Astrocyte (in vitro differentiated cells and primary cell): ENCODE results near the gene PRSS36. TPM values are rescaled to one million over a fixed set of nuclear protein-coding genes. Genes with fewer than 3 reads are reported as not detected.

ENCODE experiments used
- DNase-seq: peaks from one replicate; pipeline ENCODE4 v3.0.0-alpha.2; 2010; ENCODE audit warnings: low read depth
- FAIRE-seq: peaks from 2 replicates; lab custom pipeline; 2011; peaks lifted over from hg19 to GRCh38; lab: Jason Lieb, UNC
- H2AFZ ChIP-seq: 2 replicates; pipeline ENCODE4 v1.6.0; 2012; ENCODE audit warnings: low read depth, low read length, inconsistent platforms
- H3K27ac ChIP-seq: 2 replicates; pipeline ENCODE4 v1.5.1; 2011; ENCODE audit warnings: low read depth, low read length, inconsistent platforms
- H3K27me3 ChIP-seq: 2 replicates; pipeline ENCODE4 v1.6.0; 2011; ENCODE audit warnings: low read length, inconsistent platforms; ENCODE audit not compliant: insufficient read depth
- H3K36me3 ChIP-seq: 2 replicates; pipeline ENCODE4 v1.5.1; 2011; ENCODE audit warnings: low read length, inconsistent platforms; ENCODE audit not compliant: insufficient read depth
- H3K4me1 ChIP-seq: 2 replicates; pipeline ENCODE4 v1.5.1; 2011; ENCODE audit warnings: low read length, inconsistent platforms; ENCODE audit not compliant: insufficient read depth
- H3K4me2 ChIP-seq: 2 replicates; pipeline ENCODE4 v1.6.0; 2012; ENCODE audit warnings: low read length, inconsistent platforms
- H3K4me3 ChIP-seq: 2 replicates; pipeline ENCODE4 v1.5.1; 2011; ENCODE audit warnings: low read depth, mild to moderate bottlenecking, low read length, inconsistent platforms; ENCODE audit not compliant: insufficient read depth
- H3K79me2 ChIP-seq: 2 replicates; pipeline ENCODE4 v1.6.0; 2012; ENCODE audit warnings: mild to moderate bottlenecking, low read length, inconsistent platforms; ENCODE audit not compliant: insufficient read depth
- H3K9ac ChIP-seq: 2 replicates; pipeline ENCODE4 v1.6.0; 2012; ENCODE audit warnings: mild to moderate bottlenecking, low read length, inconsistent platforms
- H3K9me3 ChIP-seq: 2 replicates; pipeline ENCODE4 v1.5.1; 2012; ENCODE audit warnings: low read depth, mild to moderate bottlenecking, low read length, inconsistent platforms; ENCODE audit not compliant: insufficient read depth
- H4K20me1 ChIP-seq: 2 replicates; pipeline ENCODE4 v1.6.0; 2012; ENCODE audit warnings: low read length, inconsistent platforms; ENCODE audit not compliant: insufficient read depth
- H3K27ac Mint-ChIP-seq: one replicate; pipeline ENCODE4 v1.8.0; 2021; ENCODE audit warnings: mild to moderate bottlenecking, mixed read lengths; ENCODE audit not compliant: unreplicated experiment
- H3K27me3 Mint-ChIP-seq: one replicate; pipeline ENCODE4 v1.8.0; 2021; ENCODE audit warnings: low read depth, mixed read lengths; ENCODE audit not compliant: unreplicated experiment
- H3K36me3 Mint-ChIP-seq: one replicate; pipeline ENCODE4 v1.8.0; 2021; ENCODE audit warnings: low read depth, mixed read lengths; ENCODE audit not compliant: unreplicated experiment
- H3K4me1 Mint-ChIP-seq: one replicate; pipeline ENCODE4 v1.8.0; 2021; ENCODE audit warnings: low read depth, mixed read lengths; ENCODE audit not compliant: unreplicated experiment
- H3K4me3 Mint-ChIP-seq: one replicate; pipeline ENCODE4 v1.8.0; 2021; ENCODE audit warnings: mild to moderate bottlenecking, moderate library complexity, mixed read lengths; ENCODE audit not compliant: unreplicated experiment
- H3K9me3 Mint-ChIP-seq: one replicate; pipeline ENCODE4 v1.8.0; 2021; ENCODE audit warnings: mild to moderate bottlenecking, mixed read lengths; ENCODE audit not compliant: unreplicated experiment
- CTCF ChIP-seq: IDR thresholded peaks from 2 replicates; pipeline ENCODE4 v1.5.1; 2011; ENCODE audit warnings: low read depth, mild to moderate bottlenecking, inconsistent platforms, low read length, moderate library complexity; ENCODE audit not compliant: insufficient read depth
- EZH2 ChIP-seq: IDR thresholded peaks from 2 replicates; pipeline ENCODE4 v1.6.1; 2012; ENCODE audit warnings: mild to moderate bottlenecking, low read length, inconsistent platforms; ENCODE audit not compliant: insufficient read depth
- total RNA-seq: library from RNA; stranded (reverse); gene quantifications from 2 replicates; pipeline ENCODE4 v1.2.1, GENCODE V29; 2021

Gene PRSS36
- total RNA-seq, 1 donor from 2014 or later = 0.41 TPM

DNA sequence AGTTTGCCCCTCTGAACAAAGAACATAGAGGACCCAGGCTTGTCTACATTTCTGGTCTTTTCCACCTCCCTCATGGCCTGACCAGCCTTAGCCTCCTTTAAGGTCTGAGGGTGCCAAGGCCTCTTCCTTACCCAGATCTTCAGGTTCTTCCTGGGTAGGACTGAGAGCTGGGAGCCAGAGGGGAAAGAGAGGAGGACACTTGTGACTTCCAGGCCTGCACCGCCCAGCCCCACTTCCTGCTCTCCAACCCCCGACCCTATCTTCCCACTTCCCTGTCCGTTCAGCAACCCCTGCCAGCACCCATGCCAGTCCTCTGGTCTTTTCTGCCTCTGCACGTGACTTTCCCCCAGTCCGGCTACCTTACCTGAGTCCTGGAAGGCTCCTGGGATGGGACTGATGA, 534 bp downstream of the PRSS36 start:
- Histone ChIP-seq H3K27ac (no peak overlapping the region), H3K4me3 (no peak overlapping the region), H3K36me3 (no peaks in the 10 kb centered on the region), H3K9me3 (no peaks in the 10 kb centered on the region), H2AFZ (no peak overlapping the region), H3K4me2 (no peak overlapping the region), H3K79me2 (no peaks in the 10 kb centered on the region), H3K4me1 (no peaks in the 10 kb centered on the region), H4K20me1 (no peaks in the 10 kb centered on the region), H3K9ac (no peak overlapping the region), H3K27me3 (peaks cover 30% of the 10 kb centered on the region)
- H3K36me3 Mint-ChIP-seq = no peaks in the 10 kb centered on the region
- H3K27me3 Mint-ChIP-seq = peaks cover 25% of the 10 kb centered on the region
- peaks cover 5% of the 10 kb centered on the region for H3K9me3 Mint-ChIP-seq
- TF ChIP-seq EZH2 (no peak), CTCF (no peak)
- no peak overlapping the region for H3K4me3 Mint-ChIP-seq
- DNase-seq (no peak), FAIRE-seq (no peak)
- H3K4me1 Mint-ChIP-seq = no peaks in the 10 kb centered on the region
- no peak overlapping the region for H3K27ac Mint-ChIP-seq

DNA sequence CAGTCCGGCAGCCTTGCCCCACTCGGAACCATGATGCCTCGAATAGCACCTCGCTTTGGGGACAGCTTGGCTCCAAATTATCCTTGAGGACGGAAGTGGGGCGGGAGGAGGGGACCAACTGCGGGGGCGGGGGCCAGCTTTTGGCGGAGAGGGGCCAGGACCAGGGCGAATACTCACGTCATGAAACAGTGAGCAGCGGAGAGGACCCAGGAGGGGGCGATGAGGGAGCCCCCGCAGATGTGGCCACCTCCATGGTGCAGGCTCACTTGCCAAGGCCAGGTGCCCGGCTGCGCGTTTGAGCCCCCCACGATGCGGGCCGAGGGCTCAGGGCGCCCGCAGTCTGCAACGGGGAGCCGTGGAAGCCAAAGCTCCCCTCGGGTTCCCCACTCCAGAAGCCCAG, 970 bp downstream of the PRSS36 start:
- Mint-ChIP-seq H3K36me3 (no peaks in the 10 kb centered on the region), H3K4me1 (no peaks in the 10 kb centered on the region), H3K4me3 (no peak overlapping the region), H3K27ac (no peak overlapping the region), H3K27me3 (peaks cover 30% of the 10 kb centered on the region), H3K9me3 (peaks cover 5% of the 10 kb centered on the region)
- no peak for DNase-seq
- no peak overlapping the region for H3K9ac ChIP-seq
- no peak overlapping the region for H3K4me3 ChIP-seq
- no peaks in the 10 kb centered on the region for H3K4me1 ChIP-seq
- no peak overlapping the region for H3K4me2 ChIP-seq
- TF ChIP-seq EZH2 (no peak), CTCF (no peak)
- no peak overlapping the region for H2AFZ ChIP-seq
- H4K20me1 ChIP-seq = no peaks in the 10 kb centered on the region
- no peaks in the 10 kb centered on the region for H3K9me3 ChIP-seq
- no peaks in the 10 kb centered on the region for H3K36me3 ChIP-seq
- no peak for FAIRE-seq
- H3K27me3 ChIP-seq = peaks cover 29% of the 10 kb centered on the region
- no peaks in the 10 kb centered on the region for H3K79me2 ChIP-seq
- no peak overlapping the region for H3K27ac ChIP-seq

- Histone ChIP-seq H3K9ac (no peak overlapping the region), H3K27ac (no peak overlapping the region), H3K27me3 (peaks cover 29% of the 10 kb centered on the region), H2AFZ (peak overlapping the region; percentile 47), H3K36me3 (no peaks in the 10 kb centered on the region), H3K4me3 (no peak overlapping the region), H4K20me1 (no peaks in the 10 kb centered on the region), H3K79me2 (no peaks in the 10 kb centered on the region), H3K4me1 (no peaks in the 10 kb centered on the region), H3K4me2 (peak overlapping the region; percentile 39), H3K9me3 (no peaks in the 10 kb centered on the region)
- peaks cover 5% of the 10 kb centered on the region for H3K9me3 Mint-ChIP-seq
- no peak for DNase-seq
- H3K36me3 Mint-ChIP-seq = no peaks in the 10 kb centered on the region
- TF ChIP-seq EZH2 (peak; percentile 64), CTCF (no peak)
- no peak overlapping the region for H3K4me3 Mint-ChIP-seq
- FAIRE-seq = no peak
- H3K27ac Mint-ChIP-seq = no peak overlapping the region
- H3K27me3 Mint-ChIP-seq = peaks cover 31% of the 10 kb centered on the region
- no peaks in the 10 kb centered on the region for H3K4me1 Mint-ChIP-seq
Measured at GRCh38 chr16:31148281-31148728, 1.6 kb downstream of the PRSS36 start.
